H1 (cell line): ENCODE data around the gene PSMD6. TPM values are rescaled to one million over a fixed set of nuclear protein-coding genes. Genes with fewer than 3 reads are reported as not detected.

Source experiments
- CTCF ChIA-PET: fragments of 300-600 bp; sonication (Branson Sonifier 250); formaldehyde crosslinking; loops from one replicate; lab custom pipeline; 2021; ENCODE audit not compliant: partially characterized antibody; lab: Charles Lee
- POLR2A ChIA-PET: fragments of 300-600 bp; sonication (Branson Sonifier 250); formaldehyde crosslinking; loops from one replicate; lab custom pipeline; 2021; ENCODE audit warnings: inconsistent platforms; ENCODE audit not compliant: partially characterized antibody; lab: Charles Lee
- DNase-seq, 2 experiments: peaks; one replicate each; pipeline versions ENCODE4 v3.0.0 to v3.0.0-alpha.2; 2010 to 2022; ENCODE audit warnings: low spot score in 2 of 2, low read depth in 1 of 2, mixed read lengths in 1 of 2
- FAIRE-seq: peaks from 2 replicates; lab custom pipeline; 2011; peaks lifted over from hg19 to GRCh38; lab: Jason Lieb, UNC
- H2AFZ ChIP-seq: 2 replicates; pipeline ENCODE4 v1.8.1; 2012; ENCODE audit warnings: low read length, inconsistent platforms
- H2AK5ac ChIP-seq: 2 replicates; pipeline ENCODE4 v1.6.1; 2013; ENCODE audit warnings: low read depth, low read length
- H2BK120ac ChIP-seq: replicated peaks from 2 replicates; pipeline ENCODE3; 2013; ENCODE audit warnings: low read depth, low read length, inconsistent platforms
- H2BK12ac ChIP-seq: 2 replicates; pipeline ENCODE4 v1.6.1; 2013; ENCODE audit warnings: low read depth, low read length
- H2BK15ac ChIP-seq: 2 replicates; pipeline ENCODE4 v1.6.1; 2013; ENCODE audit warnings: low read length
- H2BK20ac ChIP-seq: 2 replicates; pipeline ENCODE4 v1.6.1; 2013; ENCODE audit warnings: low read length
- H2BK5ac ChIP-seq: 2 replicates; pipeline ENCODE4 v1.6.1; 2013; ENCODE audit warnings: low read depth, low read length
- H3K14ac ChIP-seq: 2 replicates; pipeline ENCODE4 v1.6.1; 2013; ENCODE audit warnings: inconsistent platforms; ENCODE audit not compliant: insufficient read length
- H3K18ac ChIP-seq: 2 replicates; pipeline ENCODE4 v1.6.1; 2013; ENCODE audit warnings: low read length; ENCODE audit errors: extremely low read depth
- H3K23ac ChIP-seq: 2 replicates; pipeline ENCODE4 v1.6.1; 2013; ENCODE audit warnings: inconsistent platforms; ENCODE audit not compliant: insufficient read length
- H3K23me2 ChIP-seq: 2 replicates; pipeline ENCODE4 v1.6.1; 2013; ENCODE audit warnings: low read depth, low read length
- H3K27ac ChIP-seq: 2 replicates; pipeline ENCODE4 v1.6.1; 2011; ENCODE audit warnings: low read depth, low read length, inconsistent platforms
- H3K27me3 ChIP-seq, 4 experiments: replicated peaks in 1 of 4; 1 replicate in 1 of 4; 2 replicates in 3 of 4; pipeline versions ENCODE4 v1.6.1 to v1.8.1; 2011 to 2013; ENCODE audit warnings: low read length in 3 of 4, mild to moderate bottlenecking in 3 of 4, inconsistent platforms in 2 of 4, mixed read lengths in 2 of 4, moderate library complexity in 1 of 4; ENCODE audit not compliant: control insufficient read depth in 3 of 4, insufficient read depth in 3 of 4; ENCODE audit errors: extremely low read depth in 1 of 4
- H3K36me3 ChIP-seq, 4 experiments: 2 replicates each; pipeline versions ENCODE4 v1.6.1 to v1.8.1; 2011 to 2013; ENCODE audit warnings: mild to moderate bottlenecking in 4 of 4, low read length in 3 of 4, moderate library complexity in 2 of 4, control low read depth in 1 of 4, inconsistent platforms in 1 of 4; ENCODE audit not compliant: insufficient read depth in 4 of 4, control insufficient read depth in 2 of 4
- H3K4ac ChIP-seq: replicated peaks from 2 replicates; pipeline ENCODE3; 2013; ENCODE audit warnings: low read length, low read depth, mixed read lengths, inconsistent platforms; ENCODE audit not compliant: insufficient read length
- H3K4me1 ChIP-seq, 4 experiments: replicated peaks in 1 of 4; 1 replicate in 1 of 4; 2 replicates in 3 of 4; pipeline versions ENCODE4 v1.6.1 to v1.8.1; 2011 to 2013; ENCODE audit warnings: low read length in 3 of 4, inconsistent platforms in 2 of 4, mixed read lengths in 1 of 4; ENCODE audit not compliant: insufficient read depth in 4 of 4, control insufficient read depth in 3 of 4
- H3K4me2 ChIP-seq, 2 experiments: 2 replicates each; pipeline versions ENCODE4 v1.6.1 to v1.8.1; 2011 to 2013; ENCODE audit warnings: low read depth in 2 of 2, low read length in 2 of 2, control low read depth in 1 of 2, inconsistent platforms in 1 of 2, mild to moderate bottlenecking in 1 of 2; ENCODE audit not compliant: insufficient read depth in 1 of 2
- H3K4me3 ChIP-seq, 4 experiments: fragments of 200-600, 300-600 bp in 1 of 4; sonication (generic), shearing (Covaris generic), sonication (Bioruptor Twin) in 1 of 4; 2 replicates each; pipeline versions ENCODE4 v1.5.1 to v1.8.1; 2011 to 2016; ENCODE audit warnings: low read length in 4 of 4, low read depth in 3 of 4, control low read depth in 2 of 4, inconsistent platforms in 2 of 4, mild to moderate bottlenecking in 2 of 4, mixed read lengths in 1 of 4, moderate library complexity in 1 of 4; ENCODE audit not compliant: insufficient read depth in 2 of 4; ENCODE audit errors: extremely low read depth in 1 of 4
- H3K56ac ChIP-seq: replicated peaks from 2 replicates; pipeline ENCODE3; 2013; ENCODE audit warnings: low read depth, mild to moderate bottlenecking, mixed read lengths, low read length, inconsistent platforms; ENCODE audit not compliant: insufficient read length
- H3K79me1 ChIP-seq: 2 replicates; pipeline ENCODE4 v1.6.1; 2013; ENCODE audit warnings: low read depth, low read length, control low read depth
- H3K79me2 ChIP-seq, 2 experiments: 2 replicates each; pipeline versions ENCODE4 v1.6.1 to v1.8.1; 2012 to 2013; ENCODE audit warnings: low read length in 2 of 2, mild to moderate bottlenecking in 2 of 2, inconsistent platforms in 1 of 2; ENCODE audit not compliant: insufficient read depth in 2 of 2, control insufficient read depth in 1 of 2
- H3K9ac ChIP-seq, 4 experiments: replicated peaks in 1 of 4; 1 replicate in 1 of 4; 2 replicates in 3 of 4; pipeline versions ENCODE4 v1.6.1 to v1.8.1; 2011 to 2013; ENCODE audit warnings: low read depth in 3 of 4, low read length in 3 of 4, control low read depth in 2 of 4, mild to moderate bottlenecking in 2 of 4, moderate library complexity in 2 of 4, inconsistent platforms in 1 of 4; ENCODE audit errors: extremely low read depth in 1 of 4
- H3K9me3 ChIP-seq, 2 experiments: 2 replicates each; pipeline versions ENCODE4 v1.6.1 to v1.8.1; 2012 to 2013; ENCODE audit warnings: mild to moderate bottlenecking in 2 of 2, moderate library complexity in 2 of 2, control low read depth in 1 of 2, inconsistent platforms in 1 of 2, low read depth in 1 of 2, low read length in 1 of 2, mixed read lengths in 1 of 2; ENCODE audit not compliant: insufficient read depth in 2 of 2
- H4K20me1 ChIP-seq, 2 experiments: replicated peaks in 1 of 2; 2 replicates each; pipeline versions ENCODE3 to v1.8.1; 2011 to 2013; ENCODE audit warnings: inconsistent platforms in 2 of 2, low read length in 2 of 2, mild to moderate bottlenecking in 1 of 2; ENCODE audit not compliant: insufficient read depth in 2 of 2, control insufficient read depth in 1 of 2
- H4K5ac ChIP-seq: 2 replicates; pipeline ENCODE4 v1.6.1; 2013; ENCODE audit warnings: low read length, low read depth, mixed read lengths, inconsistent platforms; ENCODE audit not compliant: insufficient read length
- H4K8ac ChIP-seq: 2 replicates; pipeline ENCODE4 v1.8.0; 2013; ENCODE audit warnings: mild to moderate bottlenecking, moderate library complexity, low read length, inconsistent platforms; ENCODE audit not compliant: insufficient read depth; ENCODE audit errors: extremely low read depth
- H4K91ac ChIP-seq: replicated peaks from 2 replicates; pipeline ENCODE3; 2013; ENCODE audit warnings: low read length, mixed read lengths, inconsistent platforms; ENCODE audit not compliant: insufficient read length
- RAD21 ChIP-seq, 2 experiments: IDR thresholded peaks in 1 of 2; conservative IDR thresholded peaks in 1 of 2; 2 replicates each; pipeline ENCODE4 v1.6.1; 2011; ENCODE audit warnings: low read depth in 2 of 2, low read length in 2 of 2, improper control_type of control experiment in 1 of 2, inconsistent platforms in 1 of 2, mild to moderate bottlenecking in 1 of 2, moderate library complexity in 1 of 2
- YY1 ChIP-seq: IDR thresholded peaks from 2 replicates; pipeline ENCODE4 v1.6.1; 2011; ENCODE audit warnings: low read depth, mild to moderate bottlenecking, low read length
- WGBS, 2 experiments: shearing (Covaris generic) in 1 of 2; methylation state at CpG; one replicate each; pipeline versions ENCODE4 v1.1.6 to v1.1.7; 2013 to 2015; ENCODE audit warnings: low lambda C conversion rate in 2 of 2, mixed read lengths in 2 of 2, inconsistent platforms in 1 of 2, low coverage in 1 of 2, missing lambda C conversion rate in 1 of 2; ENCODE audit not compliant: insufficient replicate concordance in 2 of 2, insufficient coverage in 1 of 2, insufficient read length in 1 of 2; ENCODE audit errors: extremely low coverage in 1 of 2, missing lambda C conversion rate in 1 of 2; 5-methylcytosine and 5-hydroxymethylcytosine counted together
- polyA plus RNA-seq, 7 experiments: library from polyadenylated mRNA; depleted of rRNA in 3 of 7; stranded (reverse) in 5 of 7; unstranded in 2 of 7; fragments of >200 nt in 5 of 7; fragments of 200-250 nt in 2 of 7; gene quantifications; 1 replicate in 5 of 7; 2 replicates in 1 of 7; 4 replicates in 1 of 7; pipeline versions ENCODE4 v1.2.1 to v1.2.3, GENCODE V29; 2011 to 2013; ENCODE audit warnings: missing spikeins in 2 of 7, mixed read lengths in 2 of 7
- total RNA-seq: library from RNA; stranded (reverse); fragmentation: NEBNext Ultra II Directional; extraction: Animal tissue kit (Norgen Biotek cat#: 25700); gene quantifications from 2 replicates; pipeline ENCODE4 v1.2.1, GENCODE V29; 2021

Gene PSMD6
- total and polyA plus RNA-seq, 2 of the 8 experiments (the other 6 are each of a cell fraction or from before 2014, with no cell fraction given): 43.7 to 104 TPM

DNA sequence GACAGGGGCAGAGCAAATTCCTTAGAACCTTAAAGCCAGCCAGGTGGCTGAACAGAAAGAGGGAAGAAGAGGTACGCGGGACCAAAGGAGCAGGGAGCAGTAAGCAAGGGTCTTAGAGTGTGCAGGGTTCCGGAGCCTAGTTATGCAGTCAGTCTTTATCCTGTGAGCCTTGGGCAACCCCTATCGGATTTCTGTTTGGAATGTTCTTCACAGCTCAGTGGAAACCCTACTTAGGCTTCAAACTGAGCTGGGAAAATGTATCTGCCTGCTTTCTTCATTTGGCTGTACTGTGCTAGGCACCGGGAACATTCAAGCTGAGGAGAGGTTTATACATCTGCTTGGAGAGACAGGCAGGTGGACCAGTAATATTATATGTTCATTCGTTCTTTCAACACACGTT, 37.1 kb downstream of the PSMD6 start:
- Histone ChIP-seq H3K79me2 (no peaks in the 10 kb centered on the region), H3K4me3 (no peak overlapping the region), H3K4me2 (no peak overlapping the region), H2BK5ac (no peak overlapping the region), H2BK15ac (no peak overlapping the region), H4K5ac (no peak overlapping the region), H4K91ac (no peak overlapping the region), H3K9ac (no peak overlapping the region), H3K27ac (no peak overlapping the region), H3K56ac (no peak overlapping the region), H2AFZ (no peak overlapping the region), H4K20me1 (no peaks in the 10 kb centered on the region), H3K4ac (no peak overlapping the region), H3K4me1 (peaks cover 0 to 3% (median 0%) of the 10 kb centered on the region in 4 experiments; a peak in 1 of 7 replicates), H2AK5ac (no peak overlapping the region), H3K36me3 (peaks cover 9 to 28% (median 17%) of the 10 kb centered on the region in 4 experiments; a peak in 7 of 8 replicates), H3K18ac (no peak overlapping the region), H2BK20ac (no peak overlapping the region), H3K9me3 (no peaks in the 10 kb centered on the region), H3K79me1 (no peaks in the 10 kb centered on the region), H2BK120ac (no peak overlapping the region), H3K14ac (no peak overlapping the region), H2BK12ac (no peak overlapping the region), H3K23me2 (no peaks in the 10 kb centered on the region), H3K27me3 (no peaks in the 10 kb centered on the region), H3K23ac (no peak overlapping the region), H4K8ac (no peak overlapping the region)
- ChIA-PET CTCF (interaction anchor here (0.6 to 1.5 kb wide), 2 partner anchors 11 to 264 kb away, joined by 3 read pairs; no protein-coding TSS in a partner anchor), POLR2A (interaction anchor here (1.1 kb wide), 1 partner anchor 243 kb away, joined by 3 read pairs; no protein-coding TSS in a partner anchor)
- TF ChIP-seq YY1 (no peak), RAD21 (IDR thresholded peaks at IDR 0.05 in 1 of 2, conservative IDR thresholded peaks at IDR 0.05 in 1 of 2; ENCODE audit: low read depth in 2 of 2, low read length in 2 of 2) (0 out of 4 replicates have a peak, but pooled peaks of 1 of the 2 experiments have one; percentile 6)
- WGBS, 2 experiments: 89% methylated on average over 7 of the region's 7 CpGs; no CpG with 5 or more reads in 1 of the 2 experiments
- DNase-seq (no peak), FAIRE-seq (no peak)
